Ovary (tissue), 9 donors: Measurements from ENCODE around the gene JAK1. TPM values are rescaled to one million over a fixed set of nuclear protein-coding genes. Genes with fewer than 3 reads are reported as not detected.

Experiments used
- DNase-seq, 5 donors: peaks; one replicate each; pipeline ENCODE4 v3.0.0-alpha.2; 2019 to 2020
- H3K27ac ChIP-seq, 2 donors: fragments of 200-600 bp; one replicate each; pipeline versions ENCODE4 v1.5.1 to v1.8.0; 2019 to 2022
- H3K27me3 ChIP-seq: fragments of 200-600 bp; one replicate; pipeline ENCODE4 v1.8.0; 2022
- H3K36me3 ChIP-seq: fragments of 200-600 bp; sonication (generic); one replicate; pipeline ENCODE4 v1.5.1; 2019
- H3K4me1 ChIP-seq: one replicate; pipeline ENCODE4 v1.8.1; 2013; ENCODE audit warnings: mild to moderate bottlenecking, moderate library complexity; ENCODE audit not compliant: insufficient read depth
- H3K4me3 ChIP-seq: fragments of 200-600 bp; sonication (generic); one replicate; pipeline ENCODE4 v1.5.1; 2017
- H3K9me3 ChIP-seq, 2 donors: fragments of 200-600 bp in 1 of 2; sonication (generic) in 1 of 2; one replicate each; pipeline versions ENCODE4 v1.5.1 to v1.8.1; 2013 to 2019; ENCODE audit warnings: mild to moderate bottlenecking in 1 of 2, moderate library complexity in 1 of 2
- EP300 ChIP-seq: sonication (generic); formaldehyde crosslinking; IDR thresholded peaks from one replicate; pipeline ENCODE4 v1.6.1; 2017; ENCODE audit warnings: antibody characterized with exemption
- POLR2A ChIP-seq: fragments of 450-650 bp; IDR thresholded peaks from one replicate; pipeline ENCODE4 v1.6.1; 2017; ENCODE audit warnings: antibody characterized with exemption, mild to moderate bottlenecking, moderate library complexity
- WGBS, 3 donors: extraction: QIAGEN DNeasy Blood & Tissue Kit in 1 of 3; methylation state at CpG; one replicate each; pipeline versions ENCODE4 v1.1.5 to v1.1.7; 2013 to 2017; 5-methylcytosine and 5-hydroxymethylcytosine counted together
- intact Hi-C, 4 donors: fragments of 100-400 bp; cut with DNase I; formaldehyde crosslinking; loops; one replicate each; pipeline versions ENCODE4 v1.11.0 to v1.15.1; 2022 to 2023
- polyA plus RNA-seq, 2 donors: library from polyadenylated mRNA; stranded (reverse); fragments of 200-250 nt in 1 of 2; fragments of 350-450 nt in 1 of 2; fragmentation: Illumina TruSeq in 1 of 2; extraction: RNeasy Lipid Tissue Mini Kit (QIAGEN cat#74804) in 1 of 2; gene quantifications; one replicate each; pipeline ENCODE4 v1.2.3, GENCODE V29; 2013 to 2014
- total RNA-seq, 7 donors: library from RNA; depleted of rRNA in 2 of 7; stranded (reverse); fragments of >200 nt in 2 of 7; fragmentation: NEBNext Ultra II Directional in 3 of 7; extraction: Animal tissue kit (Norgen Biotek cat#: 25700) in 3 of 7; gene quantifications; one replicate each; pipeline versions ENCODE4 v1.1.0 to v1.2.4, GENCODE V29; 2016 to 2023
- TF ChIP-seq, protein P1 (sequence below), 3 donors: fragments of 450-650 bp in 2 of 3; fragments of 200-600 bp in 1 of 3; IDR thresholded peaks; one replicate each; pipeline versions ENCODE4 v1.5.1 to v1.8.0; 2016 to 2022; ENCODE audit warnings: antibody characterized with exemption in 3 of 3, mild to moderate bottlenecking in 1 of 3
- donor health status: DM: no; HTN: no; CAD: no; lungs with moderate emphysema.
- donor health status: DM: no; HTN: no; CAD: no.
- donor health status: Bipolar disorder and iron deficiency.
- donor health status: DM: yes; HTN: yes; CAD: no.
- donor health status: DM: no; HTN: no; CAD: no.
- donor health status: DM: yes; HTN: yes; CAD: no.

The JAK1 gene
- total and polyA plus RNA-seq, 9 donors: 50.9 to 169 (median 127) TPM

DNA sequence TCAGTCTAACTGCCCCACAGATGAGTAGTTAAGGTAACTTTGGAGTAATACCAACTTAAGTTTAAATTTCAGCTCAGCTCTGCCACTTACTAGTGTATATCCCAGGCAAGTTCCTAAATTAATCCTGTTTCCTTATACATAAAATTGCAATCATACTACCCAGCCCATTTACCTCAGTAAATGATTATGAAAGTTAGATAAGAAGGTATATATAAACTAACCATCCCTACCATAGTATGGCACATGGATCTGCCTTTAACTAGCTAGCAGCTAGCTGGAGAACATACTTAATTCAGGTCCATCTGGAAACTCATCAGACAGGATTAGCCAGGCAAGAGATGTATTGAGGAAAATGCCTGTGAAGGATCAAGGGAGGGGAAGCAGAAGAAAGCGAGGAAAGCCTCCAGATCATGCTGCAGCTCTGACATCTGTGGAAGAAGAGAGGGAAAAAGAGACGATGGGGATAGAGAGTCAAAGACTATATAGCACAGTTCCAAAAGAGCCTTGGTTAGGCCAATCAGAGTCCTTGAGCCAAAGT, 8.0 kb upstream of the JAK1 start:
- Histone ChIP-seq H3K27me3 (no peaks in the 10 kb centered on the region), H3K27ac (no peak overlapping the region), H3K9me3 (no peaks in the 10 kb centered on the region), H3K36me3 (no peaks in the 10 kb centered on the region), H3K4me3 (no peak overlapping the region), H3K4me1 (no peaks in the 10 kb centered on the region)
- WGBS, 3 donors: 77 to 90% (median 81%) methylated on average over 2 of the region's 2 CpGs
- intact Hi-C loops: no loop called here
- no peak for DNase-seq
- TF ChIP-seq, protein P1, sequence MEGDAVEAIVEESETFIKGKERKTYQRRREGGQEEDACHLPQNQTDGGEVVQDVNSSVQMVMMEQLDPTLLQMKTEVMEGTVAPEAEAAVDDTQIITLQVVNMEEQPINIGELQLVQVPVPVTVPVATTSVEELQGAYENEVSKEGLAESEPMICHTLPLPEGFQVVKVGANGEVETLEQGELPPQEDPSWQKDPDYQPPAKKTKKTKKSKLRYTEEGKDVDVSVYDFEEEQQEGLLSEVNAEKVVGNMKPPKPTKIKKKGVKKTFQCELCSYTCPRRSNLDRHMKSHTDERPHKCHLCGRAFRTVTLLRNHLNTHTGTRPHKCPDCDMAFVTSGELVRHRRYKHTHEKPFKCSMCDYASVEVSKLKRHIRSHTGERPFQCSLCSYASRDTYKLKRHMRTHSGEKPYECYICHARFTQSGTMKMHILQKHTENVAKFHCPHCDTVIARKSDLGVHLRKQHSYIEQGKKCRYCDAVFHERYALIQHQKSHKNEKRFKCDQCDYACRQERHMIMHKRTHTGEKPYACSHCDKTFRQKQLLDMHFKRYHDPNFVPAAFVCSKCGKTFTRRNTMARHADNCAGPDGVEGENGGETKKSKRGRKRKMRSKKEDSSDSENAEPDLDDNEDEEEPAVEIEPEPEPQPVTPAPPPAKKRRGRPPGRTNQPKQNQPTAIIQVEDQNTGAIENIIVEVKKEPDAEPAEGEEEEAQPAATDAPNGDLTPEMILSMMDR (IDR thresholded peaks at IDR 0.05): no peak
- TF ChIP-seq POLR2A: no peak
- TF ChIP-seq EP300: no peak

DNA sequence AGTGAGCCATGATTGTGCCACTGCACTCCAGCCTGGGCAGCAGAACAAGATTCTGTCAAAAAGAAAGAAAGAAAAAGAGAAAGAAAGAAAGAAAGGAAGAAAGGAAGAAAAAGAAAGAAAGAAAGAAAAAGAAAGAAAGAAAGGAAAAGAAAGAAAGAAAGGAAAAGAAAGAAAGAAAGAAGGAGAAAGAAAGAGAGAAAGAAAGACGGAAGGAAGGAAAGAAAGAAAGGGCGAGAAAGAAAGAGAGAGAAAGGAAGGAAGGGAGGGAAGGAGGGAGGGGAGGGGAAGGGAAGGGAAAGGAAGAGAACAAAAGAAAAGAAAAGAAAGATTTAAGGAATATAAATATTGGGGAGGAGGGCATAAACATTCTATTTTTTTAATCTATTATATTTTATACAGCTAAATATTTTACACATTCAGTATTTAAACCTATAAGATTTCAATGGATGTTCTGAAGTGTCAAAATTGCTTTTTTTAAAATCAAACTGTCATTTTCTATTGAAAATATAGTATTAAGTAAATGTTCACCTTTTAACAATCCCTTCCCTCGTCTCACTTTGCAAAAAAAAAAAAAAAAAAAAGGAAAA, 6.8 kb upstream of the JAK1 start:
- Histone ChIP-seq H3K9me3 (no peaks in the 10 kb centered on the region), H3K4me3 (no peak overlapping the region), H3K4me1 (no peaks in the 10 kb centered on the region), H3K36me3 (no peaks in the 10 kb centered on the region), H3K27ac (no peak overlapping the region), H3K27me3 (no peaks in the 10 kb centered on the region)
- intact Hi-C loops: no loop called here
- DNase-seq: no peak
- 87 to 92% (median 89%) methylated on average over 3 of the region's 3 CpGs for WGBS, 3 donors
- TF ChIP-seq POLR2A (no peak), EP300 (no peak)
- TF ChIP-seq, protein P1 (IDR thresholded peaks at IDR 0.05): no peak

DNA sequence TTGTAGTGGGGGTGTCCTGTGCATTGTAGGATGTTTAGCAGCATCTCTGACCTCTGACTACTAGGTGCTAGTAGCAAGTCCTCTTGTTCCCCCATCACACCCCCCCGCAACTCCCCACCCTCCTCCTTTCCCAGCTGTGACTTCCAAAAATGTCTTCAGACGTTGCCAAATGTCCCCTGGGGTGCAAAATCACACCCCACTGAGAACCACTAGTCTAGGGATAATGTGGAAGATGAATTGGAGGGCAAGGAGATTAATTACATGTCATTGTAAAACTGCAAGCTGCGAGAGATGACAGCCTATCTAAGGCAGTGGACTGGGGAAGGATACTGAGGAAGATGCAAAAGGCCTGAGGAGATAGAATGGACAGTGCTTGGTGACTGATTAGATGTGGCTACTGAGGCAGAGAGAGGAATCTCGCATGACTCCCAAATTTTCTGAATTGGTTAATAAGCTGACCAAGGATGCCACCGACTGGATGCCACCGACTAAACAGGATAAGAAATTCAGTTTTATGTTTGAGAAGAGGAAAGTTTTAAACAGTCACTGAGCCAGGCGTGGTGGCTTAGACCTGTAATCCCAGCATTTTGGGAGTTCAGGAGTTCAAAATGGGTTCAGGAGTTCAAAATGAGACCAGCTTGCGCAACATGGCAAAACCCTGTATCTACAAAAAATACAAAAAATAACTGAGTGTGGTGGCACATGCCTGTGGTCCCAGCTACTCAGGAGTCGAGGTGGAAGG, 3.1 kb upstream of the JAK1 start:
- no peaks in the 10 kb centered on the region for H3K9me3 ChIP-seq
- H3K4me3 ChIP-seq: no peak overlapping the region
- intact Hi-C loops: loop anchor here in 1 of 4 donors (10.0 kb wide), 1 partner anchor 75 kb away; no protein-coding TSS in a partner anchor
- TF ChIP-seq POLR2A (no peak), EP300 (no peak)
- TF ChIP-seq, protein P1 (IDR thresholded peaks at IDR 0.05): no peak
- H3K27me3 ChIP-seq: no peaks in the 10 kb centered on the region
- no peaks in the 10 kb centered on the region for H3K36me3 ChIP-seq
- H3K4me1 ChIP-seq: no peaks in the 10 kb centered on the region
- 69 to 74% (median 71%) methylated on average over 9 of the region's 9 CpGs for WGBS, 3 donors
- H3K27ac ChIP-seq: no peak overlapping the region
- no peak for DNase-seq

GRCh38 chr1:64967381-64967780, 1.0 kb upstream of the JAK1 start:
- TF ChIP-seq, protein P1 (IDR thresholded peaks at IDR 0.05): no peak
- TF ChIP-seq EP300 (no peak), POLR2A (no peak)
- no peaks in the 10 kb centered on the region for H3K27me3 ChIP-seq
- intact Hi-C loops: loop anchor here in 1 of 4 donors (10.0 kb wide), 1 partner anchor 73 kb away; no protein-coding TSS in a partner anchor
- peak in 1 of 5 donors; percentile 36 for DNase-seq
- no peak overlapping the region for H3K4me3 ChIP-seq
- no peak overlapping the region for H3K27ac ChIP-seq
- peaks cover 2% of the 10 kb centered on the region for H3K4me1 ChIP-seq
- H3K36me3 ChIP-seq: no peaks in the 10 kb centered on the region
- H3K9me3 ChIP-seq: no peaks in the 10 kb centered on the region
- WGBS, 3 donors: 17 to 42% (median 29%) methylated on average over 6 of the region's 6 CpGs
